Lung (tissue), 12 donors: ENCODE results near the gene ABCC9. TPM values are rescaled to one million over a fixed set of nuclear protein-coding genes. Genes with fewer than 3 reads are reported as not detected.

Experiments
- ATAC-seq: fragments of 200-7000 bp; cut with Tn5 transposase; one replicate; pipeline ENCODE4 v1.9.1; 2020; ENCODE audit warnings: moderate number of reproducible peaks; ENCODE audit not compliant: insufficient read depth, low FRiP score
- DNase-seq, 3 donors: peaks; one replicate each; pipeline ENCODE4 v3.0.0-alpha.2; 2013 to 2017
- H3K27ac ChIP-seq, 2 donors: one replicate each; pipeline ENCODE4 v1.5.1; 2013; ENCODE audit warnings: mild to moderate bottlenecking in 2 of 2, moderate library complexity in 2 of 2, control low read depth in 1 of 2, inconsistent platforms in 1 of 2, low read depth in 1 of 2, low read length in 1 of 2
- H3K27me3 ChIP-seq, 3 donors: one replicate each; pipeline ENCODE4 v1.5.1; 2013; ENCODE audit warnings: low read length in 2 of 3; ENCODE audit not compliant: control insufficient read depth in 3 of 3, insufficient read depth in 3 of 3
- H3K36me3 ChIP-seq, 4 donors: one replicate each; pipeline ENCODE4 v1.5.1; 2013; ENCODE audit warnings: low read length in 4 of 4, mild to moderate bottlenecking in 1 of 4, moderate library complexity in 1 of 4; ENCODE audit not compliant: control insufficient read depth in 4 of 4, insufficient read depth in 4 of 4
- H3K4me1 ChIP-seq, 5 donors: one replicate each; pipeline ENCODE4 v1.5.1; 2013; ENCODE audit warnings: low read length in 5 of 5, mild to moderate bottlenecking in 2 of 5, moderate library complexity in 1 of 5; ENCODE audit not compliant: control insufficient read depth in 5 of 5, insufficient read depth in 5 of 5
- H3K4me3 ChIP-seq: one replicate; pipeline ENCODE4 v1.5.1; 2013; ENCODE audit warnings: mild to moderate bottlenecking, control low read depth, moderate library complexity
- H3K9ac ChIP-seq, 2 donors: one replicate each; pipeline ENCODE4 v1.5.1; 2013; ENCODE audit warnings: low read length in 2 of 2, control low read depth in 1 of 2; ENCODE audit not compliant: insufficient read depth in 1 of 2
- H3K9me3 ChIP-seq, 4 donors: one replicate each; pipeline ENCODE4 v1.5.1; 2013; ENCODE audit warnings: low read length in 3 of 4, mild to moderate bottlenecking in 1 of 4, moderate library complexity in 1 of 4; ENCODE audit not compliant: control insufficient read depth in 4 of 4, insufficient read depth in 3 of 4
- CTCF ChIP-seq: IDR thresholded peaks from 2 replicates; pipeline ENCODE4 v1.5.1; 2012; ENCODE audit warnings: mild to moderate bottlenecking; ENCODE audit errors: control extremely low read depth, extremely low read depth
- WGBS, 2 donors: extraction: QIAGEN DNeasy Blood & Tissue Kit; methylation state at CpG; one replicate each; pipeline ENCODE4 v1.1.7; 2013; 5-methylcytosine and 5-hydroxymethylcytosine counted together
- polyA plus RNA-seq, 2 donors: library from polyadenylated mRNA; stranded (reverse); fragments of 200-250 nt; gene quantifications; one replicate each; pipeline ENCODE4 v1.2.1, GENCODE V29; 2013
- total RNA-seq, 2 donors: library from RNA; depleted of rRNA in 1 of 2; stranded (reverse); fragments of >200 nt in 1 of 2; gene quantifications; one replicate each; pipeline ENCODE4 v1.2.1, GENCODE V29; 2014 to 2021
- donor health status: control.
- donor health status: control.
- donor health status: Bipolar disorder and iron deficiency.
- donor health status: healthy.
- donor health status: DM: yes; HTN: yes; CAD: no.

ABCC9 gene
- total and polyA plus RNA-seq, 4 donors = 2.5 to 33.4 (median 7.7) TPM

DNA sequence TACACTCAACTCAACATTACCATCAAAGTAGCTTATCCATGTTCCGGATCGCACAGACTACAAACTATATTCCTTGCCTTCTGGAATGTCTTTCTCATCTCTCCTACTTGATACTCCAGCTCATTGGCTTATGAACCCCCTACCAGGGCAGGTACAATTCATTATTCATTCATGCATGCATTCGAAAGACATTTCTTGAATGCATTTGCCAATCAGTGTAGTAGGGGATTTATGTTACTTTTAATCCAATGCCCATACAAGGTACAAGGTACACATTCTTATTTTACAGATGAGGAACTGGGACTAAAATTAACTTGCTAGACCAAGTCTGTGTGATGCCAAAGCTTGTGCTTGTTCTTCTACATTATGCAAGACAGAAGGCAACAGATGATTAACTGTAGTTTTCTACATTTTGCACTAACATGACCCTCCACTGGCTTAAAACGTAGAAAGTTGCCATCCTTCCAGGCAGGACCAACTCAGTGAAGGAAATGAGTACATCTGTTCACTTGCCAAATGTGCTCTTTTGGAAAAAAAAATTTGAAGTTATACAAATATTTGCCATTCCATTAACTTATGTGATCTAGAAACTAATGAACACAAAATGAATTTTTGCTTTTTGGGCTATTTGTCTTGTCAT is 113.0 kb downstream of the ABCC9 start:
- ATAC-seq (no peak), DNase-seq (peak in 1 of 3 donors; percentile 34)
- Histone ChIP-seq H3K27ac (peak overlapping the region in 1 of 2 donors; percentile 21), H3K4me1 (peaks cover 0 to 35% (median 10%) of the 10 kb centered on the region in 5 donors), H3K9ac (no peak overlapping the region), H3K4me3 (no peak overlapping the region), H3K27me3 (no peaks in the 10 kb centered on the region), H3K9me3 (no peaks in the 10 kb centered on the region), H3K36me3 (no peaks in the 10 kb centered on the region)
- no peak for TF ChIP-seq CTCF
- WGBS, 2 donors = 77 to 86% methylated on average over 4 of the region's 4 CpGs

- Histone ChIP-seq H3K9me3 (no peaks in the 10 kb centered on the region), H3K27ac (peak overlapping the region in 1 of 2 donors; percentile 33), H3K4me1 (peaks cover 0 to 36% (median 10%) of the 10 kb centered on the region in 5 donors), H3K36me3 (no peaks in the 10 kb centered on the region), H3K4me3 (no peak overlapping the region), H3K27me3 (no peaks in the 10 kb centered on the region), H3K9ac (no peak overlapping the region)
- no peak for TF ChIP-seq CTCF
- WGBS, 2 donors = 24 to 57% methylated on average over 3 of the region's 3 CpGs
- ATAC-seq = peak; percentile 22
- DNase-seq = peak in 2 of 3 donors; percentile 53 to 77
These were observed 114.1 kb downstream of the ABCC9 start for GRCh38 chr12:21827083-21827482.

DNA sequence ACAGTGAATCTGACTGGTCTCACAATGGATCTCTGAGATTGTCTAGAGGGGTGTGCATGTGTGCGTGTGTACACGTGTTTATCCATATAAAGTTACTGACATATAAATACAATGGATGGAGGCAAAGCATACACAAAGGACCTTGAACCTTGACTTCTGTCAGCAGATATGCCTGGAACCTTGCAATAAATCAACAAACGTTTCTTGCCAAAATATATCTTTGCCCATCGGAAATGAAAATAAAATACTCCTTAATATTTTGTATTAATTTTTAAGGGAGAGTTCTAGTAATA is 114.7 kb downstream of the ABCC9 start:
- 71 to 86% methylated on average over 4 of the region's 4 CpGs for WGBS, 2 donors
- ATAC-seq (no peak), DNase-seq (no peak)
- Histone ChIP-seq H3K4me3 (no peak overlapping the region), H3K4me1 (peaks cover 0 to 34% (median 10%) of the 10 kb centered on the region in 5 donors), H3K9me3 (no peaks in the 10 kb centered on the region), H3K27ac (no peak overlapping the region), H3K27me3 (no peaks in the 10 kb centered on the region), H3K9ac (no peak overlapping the region), H3K36me3 (no peaks in the 10 kb centered on the region)
- no peak for TF ChIP-seq CTCF
